ENCODE measurements around the gene GALK2. TPM values are rescaled to one million over a fixed set of nuclear protein-coding genes. Genes with fewer than 3 reads are reported as not detected.

GALK2 gene
- total RNA-seq: 22.1 to 26.1 TPM (median 25.4 TPM) in 3 replicates

GRCh38 chr15:49169880-49170597 is at the start of gene GALK2:
Gene GALK2 (plus strand): TSS chr15:49170247. CDS start chr15:49170323, 76 bp downstream.
- peak within 1 kb of the TSS; percentile 94 for H3K4me3 Mint-ChIP-seq
- peak; percentile 56 to 80 for DNase-seq (ENCODE audit: low spot score in 2 of 2, unreplicated experiment in 2 of 2)
- peaks cover 4% of the 10 kb centered on the region for H3K9me3 Mint-ChIP-seq
- H3K27ac Mint-ChIP-seq: peak within 1 kb of the TSS; percentile 97
- peaks cover 3% of the 10 kb centered on the region for H3K4me1 Mint-ChIP-seq
- H3K27me3 Mint-ChIP-seq (ENCODE audit: low read depth): no peaks in the 10 kb centered on the region
- peaks cover 7% of the 10 kb centered on the region for H3K36me3 Mint-ChIP-seq
- no peak for TF ChIP-seq CTCF (IDR thresholded peaks at IDR 0.05; ENCODE audit: unreplicated experiment)

- H3K36me3 Mint-ChIP-seq: peaks cover 14% of the 10 kb centered on the region
- H3K27me3 Mint-ChIP-seq (ENCODE audit: low read depth): no peaks in the 10 kb centered on the region
- no peak for TF ChIP-seq CTCF (IDR thresholded peaks at IDR 0.05; ENCODE audit: unreplicated experiment)
- H3K4me1 Mint-ChIP-seq: peaks cover 6% of the 10 kb centered on the region
- no peak for DNase-seq (ENCODE audit: low spot score in 2 of 2, unreplicated experiment in 2 of 2)
- H3K4me3 Mint-ChIP-seq: no peak overlapping the region
- H3K27ac Mint-ChIP-seq: no peak overlapping the region
- peaks cover 9% of the 10 kb centered on the region for H3K9me3 Mint-ChIP-seq
Measured at GRCh38 chr15:49120832-49121231, 49.2 kb upstream of the GALK2 start.

- no peak for DNase-seq (ENCODE audit: low spot score in 2 of 2, unreplicated experiment in 2 of 2)
- no peak overlapping the region for H3K27ac Mint-ChIP-seq
- H3K27me3 Mint-ChIP-seq (ENCODE audit: low read depth): no peaks in the 10 kb centered on the region
- peaks cover 5% of the 10 kb centered on the region for H3K36me3 Mint-ChIP-seq
- no peak overlapping the region for H3K4me3 Mint-ChIP-seq
- no peak for TF ChIP-seq CTCF (IDR thresholded peaks at IDR 0.05; ENCODE audit: unreplicated experiment)
- H3K4me1 Mint-ChIP-seq: peaks cover 6% of the 10 kb centered on the region
- peaks cover under 1% of the 10 kb centered on the region for H3K9me3 Mint-ChIP-seq
Measured at GRCh38 chr15:49121901-49122300, 48.1 kb upstream of the GALK2 start.

- Mint-ChIP-seq H3K4me3 (no peak overlapping the region), H3K4me1 (peaks cover 6% of the 10 kb centered on the region), H3K27ac (peak overlapping the region; percentile 39), H3K36me3 (peaks cover 3% of the 10 kb centered on the region), H3K9me3 (no peaks in the 10 kb centered on the region), H3K27me3 (ENCODE audit: low read depth) (no peaks in the 10 kb centered on the region)
- no peak for DNase-seq (ENCODE audit: low spot score in 2 of 2, unreplicated experiment in 2 of 2)
- TF ChIP-seq CTCF (IDR thresholded peaks at IDR 0.05; ENCODE audit: unreplicated experiment): no peak
Measured at GRCh38 chr15:49122541-49123062, 47.4 kb upstream of the GALK2 start.

- no peaks in the 10 kb centered on the region for H3K27me3 Mint-ChIP-seq (ENCODE audit: low read depth)
- TF ChIP-seq CTCF (IDR thresholded peaks at IDR 0.05; ENCODE audit: unreplicated experiment): no peak
- peaks cover 6% of the 10 kb centered on the region for H3K4me1 Mint-ChIP-seq
- H3K4me3 Mint-ChIP-seq: no peak overlapping the region
- no peaks in the 10 kb centered on the region for H3K9me3 Mint-ChIP-seq
- peaks cover 6% of the 10 kb centered on the region for H3K36me3 Mint-ChIP-seq
- no peak overlapping the region for H3K27ac Mint-ChIP-seq
- no peak for DNase-seq (ENCODE audit: low spot score in 2 of 2, unreplicated experiment in 2 of 2)
Measured at GRCh38 chr15:49124371-49124770, 45.7 kb upstream of the GALK2 start.
